Measurements from ENCODE around the gene CHIC1.

CHIC1 gene

GRCh38 chrX:73728602-73729001, 165.6 kb downstream of the CHIC1 start:
- DNase-seq = no peak
